HG03520 (cell line): ENCODE measurements around the gene DAP.
"Not testable (repeated sequence)": the region's sequence is repeated elsewhere in the genome, so short reads cannot be mapped to it uniquely, and the experiment has no call there.

Source experiments
- ATAC-seq: cut with Tn5 transposase; IDR thresholded peaks from one replicate; pipeline ENCODE4 v1.9.1; 2021; ENCODE audit warnings: mild to moderate bottlenecking, moderate library complexity; ENCODE audit not compliant: unreplicated experiment

The DAP gene

DNA sequence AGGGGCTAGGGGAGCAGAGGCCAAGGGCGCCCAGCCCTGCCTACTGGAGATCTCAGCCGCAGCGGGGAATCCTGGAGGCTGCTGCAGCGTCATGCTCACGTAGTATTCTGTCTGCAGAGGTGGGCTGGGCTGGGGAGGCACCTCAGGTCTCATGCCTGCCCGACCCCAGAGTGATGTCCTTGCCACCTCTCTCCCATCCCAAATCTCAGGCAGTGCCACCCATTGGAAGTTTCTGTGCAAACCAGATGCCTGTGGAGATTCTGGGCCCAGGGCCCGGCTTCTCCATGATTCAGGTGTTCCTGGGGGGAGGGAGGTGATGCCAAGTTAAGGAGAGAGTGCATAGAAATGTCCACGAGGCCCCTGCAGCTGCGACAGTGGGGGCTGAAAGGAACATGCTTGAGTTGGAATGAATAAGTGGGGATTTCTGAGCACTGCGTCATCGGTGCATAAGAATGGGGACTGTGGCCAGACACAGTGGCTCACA lies 125.1 kb downstream of the DAP start:
- no peak for ATAC-seq

DNA sequence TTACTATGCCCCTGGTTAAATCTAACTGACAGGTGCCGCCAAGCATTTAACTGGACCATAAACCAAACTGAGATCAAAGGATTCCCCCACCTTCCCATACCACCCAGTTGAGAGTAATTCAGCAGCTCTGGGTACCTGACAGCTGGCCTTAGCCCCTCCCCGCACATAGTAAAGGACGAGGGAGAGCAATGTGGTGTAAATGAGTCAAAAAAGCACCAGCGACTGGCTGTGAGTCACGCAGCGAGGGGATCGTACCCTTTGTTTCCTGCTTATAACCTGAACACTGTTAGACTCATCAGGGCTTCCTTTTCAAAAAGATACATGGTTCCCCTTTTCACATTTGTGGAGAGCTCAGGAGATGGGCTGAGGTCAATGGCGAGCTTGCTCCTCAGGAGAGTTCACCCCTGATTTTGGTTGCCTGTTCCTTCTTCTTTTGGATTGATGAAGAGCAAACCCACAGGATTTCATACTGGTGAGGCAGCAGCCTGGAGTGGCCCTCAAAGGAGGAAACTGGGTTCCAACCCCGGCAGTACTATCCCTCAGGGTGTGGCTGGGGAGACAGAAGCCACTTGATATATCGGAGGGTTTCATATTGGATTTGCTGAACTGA lies 125.7 kb downstream of the DAP start:
- peak; percentile 68 for ATAC-seq

DNA sequence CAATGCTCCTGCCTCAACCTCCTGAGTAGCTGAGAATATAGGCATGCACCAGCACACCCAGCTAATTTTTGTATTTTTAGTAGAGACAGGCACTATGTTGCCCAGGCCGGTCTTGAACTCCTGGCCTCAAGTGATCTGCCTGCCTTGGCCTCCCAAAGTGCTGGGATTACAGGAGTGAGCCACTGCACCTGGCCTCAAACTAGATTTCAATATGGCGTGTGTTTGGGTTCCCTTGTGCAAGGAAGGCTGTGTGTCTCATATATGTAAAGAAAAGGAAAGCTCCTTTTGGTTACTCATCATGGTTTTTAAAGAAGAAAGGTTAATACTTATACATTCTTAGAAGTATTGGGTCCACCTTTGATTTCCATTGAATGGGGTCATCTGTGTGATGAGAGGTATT lies 126.5 kb downstream of the DAP start:
- no peak for ATAC-seq

DNA sequence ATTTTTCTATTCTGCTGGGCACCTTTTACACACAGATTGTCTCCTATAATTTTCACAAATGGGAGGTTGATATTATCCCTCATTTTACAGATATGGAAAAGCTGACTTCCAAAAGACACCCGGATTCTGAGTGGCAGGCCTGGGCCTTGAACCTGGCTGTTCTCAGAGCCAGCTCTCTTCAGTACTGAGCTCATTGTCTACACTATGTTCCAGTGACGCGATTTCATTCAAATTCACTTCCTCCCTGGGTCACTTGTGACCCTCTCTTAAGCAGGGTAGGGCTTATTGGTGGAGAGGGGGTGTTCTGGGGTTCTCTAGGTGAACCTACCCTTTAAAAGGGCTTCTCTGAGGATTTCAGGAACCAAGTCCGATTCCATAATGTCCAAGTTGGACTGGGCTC lies 127.0 kb downstream of the DAP start:
- ATAC-seq = no peak

DNA sequence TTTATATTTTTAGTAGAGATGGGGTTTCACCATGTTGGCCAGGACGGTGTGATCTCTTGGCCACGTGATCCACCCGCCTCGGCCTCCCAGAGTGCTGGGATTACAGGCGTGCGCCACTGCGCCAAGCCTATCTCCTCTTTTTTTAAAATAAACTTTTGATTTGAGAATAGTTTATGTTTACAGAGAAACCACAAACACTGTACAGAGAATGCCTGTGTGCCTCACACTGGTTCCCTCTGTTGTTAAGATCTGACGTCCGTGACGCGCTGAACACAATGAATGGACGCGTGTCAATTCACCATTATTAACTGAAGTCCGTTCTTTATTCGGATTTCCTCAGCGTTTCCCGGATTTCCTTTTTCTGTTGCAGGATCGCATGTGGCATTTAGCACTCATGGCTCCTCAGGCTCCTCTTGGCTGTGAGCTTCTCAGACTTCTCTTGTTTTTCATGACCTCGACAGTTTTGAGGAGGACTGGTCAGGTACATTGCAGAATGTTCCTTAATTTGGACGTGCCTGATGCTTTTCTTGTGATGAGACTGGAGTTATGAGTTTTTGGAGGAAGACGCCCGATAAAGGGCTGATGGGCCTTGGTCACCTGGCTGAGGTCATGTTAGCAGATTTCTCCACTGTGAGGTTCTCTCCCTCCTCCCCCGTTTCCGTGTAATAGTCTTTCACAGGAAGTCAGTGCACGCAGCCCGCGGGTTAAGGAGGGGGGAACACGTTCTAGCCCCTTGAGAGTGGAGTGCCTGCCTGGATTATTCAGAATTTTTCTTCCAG lies 127.6 kb downstream of the DAP start:
- ATAC-seq = no peak

DNA sequence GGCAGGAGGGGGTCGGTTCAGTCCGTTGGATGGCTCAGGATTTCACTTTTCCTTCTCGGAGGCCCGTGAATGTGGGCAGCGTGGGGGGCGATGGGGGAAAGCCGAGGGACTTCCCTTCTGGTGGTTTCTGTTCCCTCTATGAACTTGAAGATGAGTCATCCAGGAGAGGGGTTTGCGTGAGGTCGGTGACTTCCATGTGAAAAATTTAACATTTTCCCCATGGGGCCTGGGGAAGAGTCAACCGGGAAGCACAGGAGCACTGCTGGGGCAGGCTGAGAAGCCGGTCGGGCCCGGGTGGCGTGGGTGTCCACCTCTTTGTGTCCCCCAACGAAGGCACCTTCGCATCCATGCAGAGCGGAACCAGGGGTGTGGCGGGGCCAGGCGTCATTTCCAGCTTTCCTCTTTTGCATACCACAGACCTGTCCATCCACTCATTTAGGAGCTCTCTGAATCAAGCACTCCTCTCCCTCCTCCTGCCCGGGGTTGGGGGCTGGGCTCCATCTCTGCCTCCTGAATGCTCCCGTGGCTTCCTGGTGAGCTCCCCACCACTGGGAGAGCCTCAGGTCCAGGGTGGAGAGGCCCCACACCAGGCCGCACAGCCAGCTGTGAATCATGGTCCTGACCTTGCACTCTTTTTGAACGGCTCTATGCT lies 128.8 kb downstream of the DAP start:
- peak; percentile 40 for ATAC-seq

DNA sequence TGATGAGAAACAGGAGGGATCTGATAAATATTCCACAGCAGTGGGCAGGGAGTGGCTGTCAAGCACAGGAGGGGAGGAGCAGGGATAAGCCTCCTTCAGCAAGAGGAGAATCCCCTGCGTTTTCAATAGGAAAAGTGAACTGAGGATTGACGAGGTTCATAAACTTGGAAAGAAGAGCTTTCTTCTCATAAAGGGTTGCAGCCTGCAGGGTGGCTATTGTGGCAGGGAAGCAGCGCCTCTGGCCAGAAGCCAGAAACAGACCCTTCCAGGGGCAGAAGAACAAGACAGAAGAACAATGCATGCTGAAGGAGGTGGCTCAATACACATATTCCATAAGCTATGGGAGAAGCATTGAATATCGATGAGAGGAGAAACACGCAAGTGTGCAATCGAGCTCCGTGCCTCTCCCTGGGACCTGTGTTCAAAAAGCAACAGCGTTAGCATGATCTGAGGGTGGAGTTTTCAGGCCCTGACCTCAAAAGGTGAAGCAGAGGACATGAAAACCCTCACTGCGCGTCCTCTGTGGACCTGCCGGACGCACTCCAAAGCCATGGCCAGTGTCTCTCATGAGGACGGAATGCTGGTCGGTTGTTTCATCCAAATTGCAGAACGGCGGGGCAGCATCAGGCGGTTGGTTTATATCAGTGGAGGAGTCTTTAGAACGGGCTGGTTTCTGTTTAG lies 129.6 kb downstream of the DAP start:
- peak; percentile 1 for ATAC-seq

DNA sequence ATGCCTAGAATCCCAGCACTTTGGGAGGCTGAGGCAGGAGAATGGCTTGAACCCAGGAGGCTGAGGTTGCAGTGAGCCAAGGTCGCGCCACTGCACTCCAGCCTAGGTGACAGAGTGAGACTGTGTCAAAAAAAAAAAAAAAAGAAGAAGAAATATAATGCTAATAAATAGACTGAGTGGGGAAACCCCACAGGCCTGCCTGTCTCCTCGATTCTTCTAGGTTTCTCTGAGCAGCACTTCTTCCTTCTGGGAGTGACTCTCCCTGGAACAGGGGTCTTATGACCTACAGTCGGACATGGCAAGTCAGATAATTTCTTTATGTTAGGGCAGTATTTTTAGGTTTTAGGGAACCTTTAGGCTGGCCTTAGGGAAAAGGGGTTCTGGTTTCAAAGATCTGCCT lies 130.3 kb downstream of the DAP start:
- ATAC-seq = not testable (repeated sequence)

DNA sequence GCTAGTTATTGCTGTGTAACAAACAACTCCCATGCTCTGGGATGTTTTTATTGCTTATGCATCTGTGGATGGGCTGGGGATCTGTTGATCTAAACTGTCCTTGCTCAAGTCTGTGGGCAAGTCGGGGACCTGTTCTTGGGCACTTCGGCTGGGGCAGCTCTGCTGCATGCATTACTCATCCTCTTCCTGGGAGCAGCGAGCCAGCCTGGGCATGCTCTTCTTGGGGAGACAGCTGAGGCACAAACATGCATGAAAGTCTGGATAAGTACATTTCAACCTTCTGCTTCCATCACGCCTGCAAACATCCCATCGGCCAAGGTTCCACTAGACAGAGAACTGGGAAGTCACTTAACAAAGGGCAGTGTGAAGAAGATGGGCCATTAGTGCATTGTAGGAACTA lies 130.9 kb downstream of the DAP start:
- no peak for ATAC-seq

DNA sequence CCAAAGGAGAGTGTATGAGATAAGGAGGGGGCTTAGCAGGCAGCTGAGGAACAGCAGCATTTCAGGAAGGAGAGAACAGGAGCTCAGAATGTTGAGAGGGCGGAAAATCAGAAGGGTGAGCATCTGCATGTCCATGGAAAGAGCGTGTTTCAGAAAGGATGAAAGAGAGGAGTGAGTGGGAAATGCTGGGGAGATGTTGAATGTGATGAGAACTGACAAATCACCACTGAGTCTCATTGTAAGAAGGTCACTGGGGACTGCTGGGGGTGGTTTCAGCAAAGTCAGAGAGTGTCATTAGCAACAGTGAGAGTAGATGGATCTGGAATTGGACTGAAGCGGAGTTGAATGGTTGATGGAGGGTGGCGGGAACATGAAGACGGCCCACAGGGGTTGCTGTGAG lies 131.4 kb downstream of the DAP start:
- ATAC-seq = no peak
